B cell (primary cell): ENCODE data around the gene DECR2.

Experiments used
- EZH2 ChIP-seq: IDR thresholded peaks from 2 replicates; pipeline ENCODE4 v1.6.1; 2012; ENCODE audit warnings: borderline replicate concordance, low read depth, mild to moderate bottlenecking, moderate library complexity, low read length; ENCODE audit not compliant: insufficient read depth, poor library complexity, severe bottlenecking
- TF ChIP-seq, protein P1 (sequence below): fragments of 200-600 bp; IDR thresholded peaks from one replicate; pipeline ENCODE4 v1.8.0; 2022; ENCODE audit warnings: antibody characterized with exemption, mild to moderate bottlenecking

DNA sequence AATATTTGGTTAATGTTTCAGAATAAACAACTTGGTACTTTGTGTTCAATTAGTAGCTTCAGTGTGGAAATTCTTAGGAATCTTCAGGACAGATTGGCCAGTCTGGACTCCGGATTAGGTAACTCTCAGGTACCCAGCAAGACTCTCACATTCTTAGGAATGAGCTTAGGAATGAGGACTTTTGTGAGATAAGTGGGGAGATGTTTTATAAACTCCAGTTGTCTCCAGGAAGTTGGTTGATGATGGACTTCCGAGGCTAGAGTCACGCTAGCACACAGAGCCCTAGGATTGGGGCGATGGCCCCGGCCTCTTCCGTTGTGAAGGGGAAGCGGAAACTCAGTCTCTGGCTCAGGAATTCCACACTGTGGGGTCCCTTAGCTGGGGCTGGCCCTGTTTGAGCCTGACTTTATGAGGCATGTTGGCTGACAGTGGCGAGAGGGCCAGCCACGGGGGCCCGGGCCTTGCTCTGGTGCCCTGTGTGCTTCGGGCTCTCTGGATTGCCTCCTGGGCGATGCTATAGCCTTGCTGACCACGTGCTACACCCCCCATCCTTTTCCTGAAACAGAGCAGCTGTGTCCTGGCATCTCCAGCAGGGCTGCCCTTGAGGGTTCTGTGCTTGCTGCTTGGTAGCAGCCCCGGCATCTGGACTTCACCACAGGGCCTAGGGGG is 56.2 kb downstream of the DECR2 start:
- TF ChIP-seq, protein P1, sequence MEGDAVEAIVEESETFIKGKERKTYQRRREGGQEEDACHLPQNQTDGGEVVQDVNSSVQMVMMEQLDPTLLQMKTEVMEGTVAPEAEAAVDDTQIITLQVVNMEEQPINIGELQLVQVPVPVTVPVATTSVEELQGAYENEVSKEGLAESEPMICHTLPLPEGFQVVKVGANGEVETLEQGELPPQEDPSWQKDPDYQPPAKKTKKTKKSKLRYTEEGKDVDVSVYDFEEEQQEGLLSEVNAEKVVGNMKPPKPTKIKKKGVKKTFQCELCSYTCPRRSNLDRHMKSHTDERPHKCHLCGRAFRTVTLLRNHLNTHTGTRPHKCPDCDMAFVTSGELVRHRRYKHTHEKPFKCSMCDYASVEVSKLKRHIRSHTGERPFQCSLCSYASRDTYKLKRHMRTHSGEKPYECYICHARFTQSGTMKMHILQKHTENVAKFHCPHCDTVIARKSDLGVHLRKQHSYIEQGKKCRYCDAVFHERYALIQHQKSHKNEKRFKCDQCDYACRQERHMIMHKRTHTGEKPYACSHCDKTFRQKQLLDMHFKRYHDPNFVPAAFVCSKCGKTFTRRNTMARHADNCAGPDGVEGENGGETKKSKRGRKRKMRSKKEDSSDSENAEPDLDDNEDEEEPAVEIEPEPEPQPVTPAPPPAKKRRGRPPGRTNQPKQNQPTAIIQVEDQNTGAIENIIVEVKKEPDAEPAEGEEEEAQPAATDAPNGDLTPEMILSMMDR = no peak
- TF ChIP-seq EZH2 = no peak
